ENCODE results near the gene NFATC3.

DNA sequence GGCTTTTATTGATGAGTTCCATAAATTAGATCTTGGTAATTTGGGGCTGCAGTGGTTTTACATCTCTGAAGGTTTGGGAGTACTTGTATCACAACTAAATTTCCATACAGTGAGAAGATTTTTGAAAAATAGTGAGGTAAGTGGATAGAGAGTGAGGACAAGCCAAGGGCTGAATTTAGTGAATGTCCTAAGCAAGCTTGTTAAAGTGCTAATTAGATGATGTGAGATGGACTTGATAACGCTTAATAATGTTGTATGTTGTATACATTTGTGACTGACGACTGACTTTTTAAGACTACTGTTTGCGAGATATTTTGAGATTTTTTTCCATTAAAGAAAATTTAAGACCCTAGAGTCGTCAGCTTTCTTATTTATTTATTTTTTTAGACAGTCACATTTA lies 3.9 kb downstream of the NFATC3 start:
- TF ChIP-seq, protein P1, sequence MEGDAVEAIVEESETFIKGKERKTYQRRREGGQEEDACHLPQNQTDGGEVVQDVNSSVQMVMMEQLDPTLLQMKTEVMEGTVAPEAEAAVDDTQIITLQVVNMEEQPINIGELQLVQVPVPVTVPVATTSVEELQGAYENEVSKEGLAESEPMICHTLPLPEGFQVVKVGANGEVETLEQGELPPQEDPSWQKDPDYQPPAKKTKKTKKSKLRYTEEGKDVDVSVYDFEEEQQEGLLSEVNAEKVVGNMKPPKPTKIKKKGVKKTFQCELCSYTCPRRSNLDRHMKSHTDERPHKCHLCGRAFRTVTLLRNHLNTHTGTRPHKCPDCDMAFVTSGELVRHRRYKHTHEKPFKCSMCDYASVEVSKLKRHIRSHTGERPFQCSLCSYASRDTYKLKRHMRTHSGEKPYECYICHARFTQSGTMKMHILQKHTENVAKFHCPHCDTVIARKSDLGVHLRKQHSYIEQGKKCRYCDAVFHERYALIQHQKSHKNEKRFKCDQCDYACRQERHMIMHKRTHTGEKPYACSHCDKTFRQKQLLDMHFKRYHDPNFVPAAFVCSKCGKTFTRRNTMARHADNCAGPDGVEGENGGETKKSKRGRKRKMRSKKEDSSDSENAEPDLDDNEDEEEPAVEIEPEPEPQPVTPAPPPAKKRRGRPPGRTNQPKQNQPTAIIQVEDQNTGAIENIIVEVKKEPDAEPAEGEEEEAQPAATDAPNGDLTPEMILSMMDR (IDR thresholded peaks at IDR 0.05), result no peak
- no peak for TF ChIP-seq EZH2 (IDR thresholded peaks at IDR 0.05)
- no peak for TF ChIP-seq EZH2phosphoT487 (IDR thresholded peaks at IDR 0.05)

All from neural progenitor cell (in vitro differentiated cells).